ENCODE measurements around the gene PAEP.
"Not testable (repeated sequence)": the region's sequence is repeated elsewhere in the genome, so short reads cannot be mapped to it uniquely, and the experiment has no call there.

The PAEP gene

DNA sequence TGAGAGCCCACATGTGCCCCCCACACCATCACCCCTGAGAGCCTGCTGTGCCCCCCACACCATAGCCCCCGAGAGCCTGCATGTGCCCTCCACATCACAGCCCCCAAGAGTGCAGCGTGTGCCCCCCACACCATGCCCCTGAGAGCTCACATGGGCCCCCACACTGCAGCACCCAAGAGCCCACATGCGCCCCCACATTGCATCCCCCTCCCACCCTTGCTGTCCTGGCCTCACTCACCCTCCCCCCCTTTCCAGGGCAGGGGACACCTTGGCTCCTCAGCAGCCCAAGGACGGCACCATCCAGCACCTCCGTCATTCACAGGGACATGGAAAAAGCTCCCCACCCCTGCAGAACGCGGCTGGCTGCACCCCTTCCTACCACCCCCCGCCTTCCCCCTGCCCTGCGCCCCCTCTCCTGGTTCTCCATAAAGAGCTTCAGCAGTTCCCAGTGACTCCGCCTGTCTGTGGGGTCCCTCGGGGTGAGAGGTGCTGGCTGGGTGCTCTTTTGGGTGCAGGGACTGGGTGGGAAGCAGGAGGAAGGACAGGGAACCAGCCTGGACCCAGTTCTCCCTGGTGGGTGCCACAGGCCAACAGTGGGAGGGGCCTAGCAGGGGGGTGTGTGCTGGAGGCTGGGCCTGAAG is 35.3 kb upstream of the PAEP start:
- no peak for DNase-seq (ENCODE audit: low spot score)

DNA sequence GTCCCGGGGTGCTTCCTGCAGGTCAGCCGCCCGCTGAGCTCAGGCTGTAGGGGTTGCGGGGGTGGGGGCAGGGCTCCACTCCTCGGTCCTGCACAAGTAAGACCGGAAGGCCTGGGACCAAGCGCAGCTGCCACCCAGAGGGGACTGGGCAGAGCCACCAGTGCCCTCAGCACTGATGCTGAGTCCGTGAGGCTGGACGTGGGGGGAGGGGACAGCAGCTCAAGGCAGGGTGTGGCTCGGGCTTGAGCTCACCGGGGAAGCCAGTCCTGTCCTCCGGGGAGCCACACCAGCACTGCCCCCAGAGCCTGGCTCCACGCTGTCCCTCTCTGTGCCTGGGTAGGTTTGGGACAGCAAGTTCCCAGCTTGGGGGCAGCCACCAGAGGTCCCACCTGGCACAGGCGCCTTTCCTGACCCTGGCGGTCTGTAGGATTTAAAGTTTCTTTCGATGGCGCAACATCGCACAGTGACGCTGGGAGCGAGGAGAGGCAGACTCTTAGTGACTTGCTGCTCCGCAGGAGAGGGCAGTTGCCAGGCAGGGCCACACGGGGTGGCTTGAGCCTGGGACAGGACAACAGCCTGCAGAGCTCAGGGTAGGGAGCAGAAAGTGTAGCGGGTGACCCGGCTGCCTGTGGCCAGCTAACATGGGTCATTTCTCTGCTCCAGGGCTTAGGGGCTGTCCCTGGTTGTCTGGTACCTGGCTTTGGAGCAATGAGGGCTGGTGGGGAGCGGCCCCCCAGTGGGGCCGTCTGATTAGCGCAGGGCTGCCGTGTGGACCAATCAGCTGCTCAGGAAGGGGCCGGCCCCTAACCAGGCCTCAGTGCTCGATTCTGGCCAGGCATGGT is 34.6 kb upstream of the PAEP start:
- no peak for DNase-seq (ENCODE audit: low spot score)

DNA sequence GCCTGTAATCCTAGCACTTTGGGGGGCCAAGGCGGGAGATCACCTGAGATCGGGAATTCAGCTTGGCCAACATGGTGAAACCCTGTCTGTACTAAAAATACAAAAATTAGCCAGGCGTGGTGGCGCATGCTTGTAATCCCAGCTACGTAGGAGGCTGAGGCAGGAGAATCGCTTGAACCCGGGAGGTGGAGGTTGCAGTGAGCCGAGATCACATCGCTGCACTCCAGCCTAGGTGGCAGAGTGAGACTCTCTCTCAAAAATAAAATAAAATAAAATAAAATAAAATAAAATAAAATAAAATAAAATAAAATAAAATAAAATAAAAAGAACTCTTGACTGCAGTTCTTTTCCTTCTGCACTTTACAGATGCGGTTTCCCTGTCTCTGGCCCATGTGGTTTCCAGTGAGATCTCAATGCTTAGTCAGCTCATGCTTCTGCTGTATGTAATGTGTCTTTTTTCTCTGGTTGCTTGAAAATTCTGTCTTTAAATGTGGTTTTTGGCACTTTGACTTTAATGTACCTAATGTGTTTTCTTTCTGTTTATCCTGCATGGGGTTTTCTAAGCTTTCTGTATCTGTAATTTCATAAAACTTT is 32.6 kb upstream of the PAEP start:
- not testable (repeated sequence) for DNase-seq (ENCODE audit: low spot score)

DNA sequence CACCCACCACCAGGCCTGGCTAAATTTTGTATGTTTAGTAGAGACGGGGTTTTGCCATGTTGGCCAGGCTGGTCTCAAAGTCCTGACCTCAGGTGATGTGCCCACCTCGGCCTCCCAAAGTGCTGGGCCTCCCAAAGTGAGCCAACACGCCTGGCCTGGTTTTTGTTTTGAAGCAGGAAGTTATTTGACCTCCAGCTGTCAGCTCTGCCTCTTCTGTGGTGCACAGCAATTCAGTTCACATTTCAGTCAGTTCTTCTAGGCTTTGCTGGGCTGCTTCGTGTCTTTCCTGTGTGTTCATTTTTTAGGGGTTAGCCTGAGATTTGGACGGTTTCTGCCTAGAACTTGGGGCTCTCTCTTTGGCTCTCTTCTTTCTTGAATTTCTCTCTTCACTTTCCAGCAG is 31.4 kb upstream of the PAEP start:
- DNase-seq (ENCODE audit: low spot score) = no peak

DNA sequence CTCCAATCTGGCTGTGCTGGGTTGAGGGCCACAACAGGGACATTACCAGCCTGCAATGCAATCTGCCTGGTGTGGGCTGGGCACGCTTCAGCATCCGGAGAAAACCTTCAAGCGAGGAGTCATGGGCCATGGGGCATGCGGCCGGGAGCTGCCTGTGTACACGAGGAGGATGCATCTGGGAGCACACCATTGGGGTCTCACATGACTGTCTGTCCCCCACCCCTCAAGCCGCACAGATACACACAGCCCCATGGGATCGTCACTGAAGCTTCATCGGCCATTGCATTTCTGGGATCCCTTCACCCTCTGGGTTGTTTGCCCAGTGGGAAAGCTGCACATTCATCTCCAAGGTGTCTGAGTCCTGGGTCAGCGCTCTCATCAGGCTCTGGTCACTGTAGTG is 30.5 kb upstream of the PAEP start:
- DNase-seq (ENCODE audit: low spot score) = no peak

DNA sequence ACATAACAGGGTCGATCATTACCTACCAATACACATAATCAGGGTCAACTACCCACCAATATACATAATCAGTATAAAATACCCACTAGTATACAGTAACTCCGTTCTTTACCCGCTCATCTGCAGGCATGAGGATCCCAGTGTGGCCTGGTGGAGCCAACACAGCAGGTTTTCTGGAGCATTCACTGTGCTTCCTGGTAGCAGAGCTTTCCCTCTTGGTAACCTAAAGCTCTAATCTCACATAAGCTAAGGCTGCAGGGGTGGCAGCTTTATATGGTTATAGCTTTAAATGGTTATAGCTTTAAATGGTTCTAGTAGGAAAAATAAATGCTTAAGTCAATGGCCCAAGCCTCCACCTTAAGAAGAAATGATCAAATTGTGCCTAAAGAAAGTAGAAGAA is 28.4 kb upstream of the PAEP start:
- no peak for DNase-seq (ENCODE audit: low spot score)

DNA sequence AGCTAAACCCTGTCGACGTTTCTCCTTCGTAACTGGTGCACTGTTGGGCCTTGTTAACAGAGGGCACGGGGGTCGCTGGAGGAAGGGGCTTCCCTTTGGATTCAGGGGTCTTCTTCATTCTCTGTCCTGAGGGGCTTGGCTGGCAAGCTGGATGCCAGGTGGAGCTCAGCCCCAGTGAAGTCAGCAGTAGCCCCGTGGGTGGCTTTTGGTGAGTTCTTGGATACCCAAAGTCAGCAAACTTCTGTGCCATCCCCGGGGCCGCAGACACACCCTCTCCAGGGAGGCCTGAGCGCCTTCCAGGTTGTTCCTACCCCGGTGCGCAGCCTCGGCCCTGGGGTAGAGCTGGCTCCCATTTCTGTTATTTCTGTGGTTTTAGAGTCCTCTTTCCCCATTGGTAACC is 27.9 kb upstream of the PAEP start:
- DNase-seq (ENCODE audit: low spot score) = no peak

DNA sequence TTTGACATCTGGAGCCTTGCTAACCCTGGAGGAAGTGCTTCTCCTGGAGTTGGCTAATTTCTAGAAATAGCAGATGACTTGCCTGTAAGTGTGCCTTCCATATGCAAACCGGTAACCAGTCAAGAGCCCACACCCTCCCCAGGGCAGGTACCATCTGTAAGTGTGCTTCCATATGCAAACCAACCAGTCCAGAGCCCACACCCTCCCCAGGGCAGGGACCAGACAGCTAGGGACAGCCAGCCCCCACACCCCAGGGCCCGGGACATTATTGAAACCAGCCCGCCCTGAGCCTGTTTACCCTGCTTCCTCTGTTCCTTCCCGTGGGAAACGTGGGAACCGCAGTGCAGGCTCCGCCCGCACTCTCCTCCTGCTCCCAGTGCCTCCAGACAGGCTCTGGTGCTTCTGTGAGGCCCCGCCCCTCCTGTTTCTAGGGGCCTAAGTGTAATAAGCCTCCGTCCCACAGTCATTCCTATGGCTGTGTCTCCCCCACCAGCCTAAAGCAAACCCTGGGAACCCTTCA is 27.3 kb upstream of the PAEP start:
- not testable (repeated sequence) for DNase-seq (ENCODE audit: low spot score)

DNA sequence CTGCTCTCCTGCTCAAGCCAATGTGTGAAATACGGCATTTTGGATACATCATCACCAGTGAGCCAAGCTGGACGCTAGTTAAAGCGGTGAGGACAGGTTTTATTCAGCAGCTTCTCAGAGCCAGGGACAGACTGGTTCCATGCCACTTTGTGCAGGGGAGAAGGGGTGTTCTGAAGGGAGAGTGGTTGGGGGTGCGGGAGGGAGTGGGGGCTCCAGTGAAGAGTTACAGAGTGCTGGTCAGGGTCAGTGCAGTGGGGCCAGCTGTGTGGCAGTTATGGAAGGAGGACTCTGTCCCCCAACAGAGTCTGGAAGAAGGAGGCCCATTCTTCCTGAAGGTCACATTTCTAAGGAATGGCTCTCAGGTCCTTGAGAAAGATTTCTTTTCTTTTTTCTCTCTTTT is 26.7 kb upstream of the PAEP start:
- DNase-seq (ENCODE audit: low spot score) = not testable (repeated sequence)

DNA sequence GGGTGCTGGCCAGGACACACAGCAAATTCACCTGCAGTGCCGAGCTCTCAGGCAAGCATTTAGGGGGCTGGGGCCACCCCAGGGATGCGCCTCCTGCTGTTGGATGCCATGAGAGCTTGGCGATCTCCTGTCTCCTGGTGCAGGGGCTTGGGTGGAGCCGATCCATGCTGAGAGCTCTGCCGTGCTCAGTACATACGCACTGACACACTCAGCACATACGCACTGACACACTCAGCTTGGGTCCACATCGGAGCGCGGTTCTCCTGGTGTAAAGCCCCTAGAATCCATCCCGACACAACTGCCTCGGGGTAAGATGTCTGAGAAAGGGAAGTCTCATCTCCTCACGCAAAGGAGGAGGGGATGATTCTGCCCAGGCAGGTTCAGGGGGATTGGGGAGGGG is 25.9 kb upstream of the PAEP start:
- not testable (repeated sequence) for DNase-seq (ENCODE audit: low spot score)

DNA sequence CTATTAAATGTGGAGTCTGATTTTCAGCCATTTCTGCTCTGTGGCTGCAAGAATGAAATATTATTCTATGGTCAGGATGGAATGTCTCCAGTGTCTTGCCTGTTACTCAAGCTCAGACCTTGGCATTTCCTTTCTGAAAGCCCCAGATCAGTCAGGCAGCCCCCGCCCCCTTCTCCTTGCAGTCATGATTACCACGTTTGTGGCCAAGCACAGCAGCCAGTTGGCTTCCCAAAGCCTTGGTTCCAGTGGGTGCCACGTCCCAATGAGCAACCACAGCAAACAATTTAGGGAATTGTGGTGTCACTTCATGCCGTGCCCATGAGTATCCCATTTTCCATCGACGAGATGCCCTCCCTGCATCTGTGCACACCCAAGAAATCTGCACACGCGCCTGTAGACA is 25.3 kb upstream of the PAEP start:
- no peak for DNase-seq (ENCODE audit: low spot score)

DNA sequence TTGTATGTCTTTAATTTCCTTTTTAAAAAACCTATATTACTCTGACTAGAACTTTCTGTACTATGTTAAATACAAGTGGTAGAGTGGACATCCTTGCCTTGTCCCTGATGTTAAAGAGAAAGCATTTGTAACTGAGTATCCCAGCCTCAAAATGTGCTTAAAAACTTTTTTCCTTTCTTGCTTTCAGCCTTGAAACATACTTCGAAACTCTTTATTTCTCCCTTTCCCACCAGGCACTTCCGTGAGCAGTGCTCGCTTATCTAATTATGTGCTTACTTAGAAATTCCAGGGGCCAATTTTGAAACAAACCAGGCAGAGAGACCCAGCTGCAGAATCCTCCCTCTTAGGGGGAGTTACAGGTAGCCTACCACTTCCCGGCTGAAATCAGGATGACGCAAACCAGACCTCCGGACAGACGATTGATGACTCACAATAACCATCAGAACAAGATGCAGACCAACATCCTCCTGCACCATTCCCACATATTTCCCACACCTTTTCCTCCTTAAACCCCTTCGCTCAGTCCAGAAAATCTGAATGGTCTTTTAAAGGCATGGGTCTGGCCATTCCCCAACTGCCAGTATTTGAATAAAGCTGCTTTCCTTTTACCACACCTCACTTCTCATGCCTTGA is 18.2 kb upstream of the PAEP start:
- DNase-seq (ENCODE audit: low spot score) = not testable (repeated sequence)

DNA sequence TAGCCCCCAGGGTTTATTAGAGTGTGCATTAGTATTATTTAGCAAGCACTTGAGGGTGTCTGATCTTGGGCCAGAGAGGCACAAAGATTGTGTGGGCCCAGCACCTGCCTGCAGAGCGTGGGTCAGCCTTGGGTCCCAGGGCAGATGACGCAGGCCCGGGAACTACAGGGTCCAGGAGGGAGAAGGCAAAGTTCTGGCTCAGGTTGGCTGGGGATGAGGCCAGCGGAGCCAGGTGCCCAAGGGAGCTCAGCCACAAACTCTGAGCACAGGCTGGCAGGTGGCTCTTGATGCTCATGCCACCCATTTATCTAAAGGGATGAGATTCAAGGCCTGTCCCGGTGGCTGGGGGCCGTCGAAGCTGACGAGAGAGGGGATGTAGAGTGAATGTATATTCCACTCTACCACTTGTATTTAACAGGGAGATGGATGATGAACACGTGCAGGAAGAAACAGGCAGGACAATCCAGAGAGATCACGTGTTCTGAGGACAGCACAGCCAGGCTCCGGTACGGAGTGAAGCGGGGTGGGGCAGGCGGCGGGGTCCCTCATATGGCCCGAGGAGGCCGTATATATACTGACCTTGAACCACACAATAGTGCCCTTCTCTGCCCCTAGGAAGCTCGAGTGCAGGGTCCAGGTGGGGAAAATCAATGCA is 16.4 kb upstream of the PAEP start:
- DNase-seq (ENCODE audit: low spot score) = no peak

DNA sequence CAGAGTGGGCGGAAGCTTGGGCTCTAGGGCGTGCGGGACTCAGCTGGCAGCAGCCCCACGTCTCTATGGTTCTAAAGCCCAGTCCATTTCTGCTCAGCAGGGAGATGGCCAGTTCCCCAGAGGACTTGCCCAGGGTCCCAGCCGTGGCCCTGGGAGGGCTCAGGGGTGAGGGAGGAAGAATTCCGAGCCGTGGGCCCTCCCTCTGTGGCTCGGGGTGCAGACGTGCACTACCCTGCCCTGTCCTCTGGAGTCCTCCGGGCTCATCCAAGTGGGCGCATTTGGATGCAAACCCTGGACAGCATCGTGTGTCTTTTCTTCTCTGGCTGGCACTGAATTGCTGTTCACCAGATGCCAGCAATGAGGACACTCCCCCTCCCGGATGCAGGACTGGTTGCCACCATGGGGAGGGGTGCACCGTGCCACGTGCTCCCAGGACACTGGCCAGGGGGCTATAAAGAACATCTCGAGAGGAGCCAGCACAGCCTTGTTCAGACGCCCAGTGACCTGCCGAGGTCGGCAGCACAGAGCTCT is 15.8 kb upstream of the PAEP start, which contains the start of gene OBP2A:
Gene OBP2A (plus strand): TSS at position 481 of the 531 bp plus-strand sequence. CDS start 55 bp downstream, outside the sequence.
- DNase-seq (ENCODE audit: low spot score) = not testable (repeated sequence)

DNA sequence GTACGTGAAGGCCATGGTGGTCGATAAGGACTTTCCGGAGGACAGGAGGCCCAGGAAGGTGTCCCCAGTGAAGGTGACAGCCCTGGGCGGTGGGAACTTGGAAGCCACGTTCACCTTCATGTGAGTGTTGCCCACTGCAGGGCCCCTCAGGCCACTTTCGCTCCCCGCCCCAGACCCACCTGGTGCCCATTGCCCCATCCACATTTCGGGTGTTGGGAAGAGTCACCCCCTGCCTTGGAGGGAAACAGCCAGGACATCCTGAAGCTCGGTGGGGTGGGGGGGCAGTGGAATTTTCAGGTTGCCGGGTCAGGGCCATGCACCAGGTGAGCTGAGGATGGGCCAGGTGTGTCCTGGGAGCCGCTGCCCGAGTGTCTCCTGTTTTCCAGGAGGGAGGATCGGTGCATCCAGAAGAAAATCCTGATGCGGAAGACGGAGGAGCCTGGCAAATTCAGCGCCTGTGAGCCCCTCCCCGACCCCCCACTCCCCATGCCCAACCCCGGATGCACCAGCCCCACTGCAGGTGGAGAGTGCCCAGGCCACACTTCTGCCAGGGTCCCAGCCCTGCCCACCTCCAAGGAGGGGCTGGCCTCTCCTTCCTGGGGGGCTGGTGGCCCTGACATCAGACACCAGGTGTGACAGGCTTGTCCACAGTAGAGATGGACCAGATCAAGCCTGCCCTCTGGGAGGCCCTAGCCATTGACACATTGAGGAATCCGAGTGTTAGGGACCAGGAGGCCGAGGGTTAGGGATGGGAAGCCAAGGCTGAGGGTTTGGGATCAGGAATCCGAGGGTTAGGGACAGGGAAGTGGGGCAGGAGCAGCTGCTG is 14.6 kb upstream of the PAEP start:
- not testable (repeated sequence) for DNase-seq (ENCODE audit: low spot score)

DNA sequence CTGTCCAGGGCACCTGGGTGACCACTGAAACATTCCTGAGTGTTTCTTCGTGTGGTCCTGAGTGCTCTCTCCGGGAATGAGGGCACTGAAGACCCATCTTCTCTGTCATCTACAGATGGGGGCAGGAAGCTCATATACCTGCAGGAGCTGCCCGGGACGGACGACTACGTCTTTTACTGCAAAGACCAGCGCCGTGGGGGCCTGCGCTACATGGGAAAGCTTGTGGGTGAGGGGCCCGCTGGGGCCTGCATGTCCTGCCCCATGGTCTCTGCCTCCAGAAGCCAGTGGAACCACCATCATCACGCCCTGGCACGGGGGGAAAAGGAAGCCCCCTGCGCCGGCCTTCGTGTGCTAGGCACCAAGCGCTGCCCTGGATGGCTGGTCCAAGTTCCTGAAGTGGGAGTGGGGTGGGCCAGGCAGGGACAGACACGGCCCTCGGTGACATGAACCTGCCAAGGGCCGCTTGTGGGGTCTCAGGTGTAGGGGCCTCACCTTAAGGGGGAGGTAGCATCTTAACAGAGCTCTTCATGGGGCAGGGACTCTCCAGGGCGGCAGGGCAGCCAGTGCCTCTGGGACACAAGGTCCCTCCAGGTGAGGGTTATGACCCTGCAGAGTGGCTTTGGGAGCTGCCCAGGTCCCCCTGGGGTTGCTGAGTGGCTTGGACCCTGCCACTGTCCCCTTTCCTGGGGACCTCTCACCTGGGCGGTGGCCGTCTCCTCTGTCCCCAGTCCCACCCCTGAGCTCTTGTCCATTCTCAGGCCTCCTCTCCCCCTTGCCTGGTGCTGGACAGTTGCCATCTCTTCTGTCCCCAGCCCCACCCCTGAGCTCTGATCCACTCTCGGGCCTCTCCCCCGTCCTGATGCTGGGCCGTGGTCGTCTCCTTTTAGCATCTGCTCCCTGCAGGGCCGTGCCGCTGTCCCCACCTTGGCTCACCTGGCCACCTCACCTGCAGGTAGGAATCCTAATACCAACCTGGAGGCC is 13.5 kb upstream of the PAEP start:
- DNase-seq (ENCODE audit: low spot score) = no peak

DNA sequence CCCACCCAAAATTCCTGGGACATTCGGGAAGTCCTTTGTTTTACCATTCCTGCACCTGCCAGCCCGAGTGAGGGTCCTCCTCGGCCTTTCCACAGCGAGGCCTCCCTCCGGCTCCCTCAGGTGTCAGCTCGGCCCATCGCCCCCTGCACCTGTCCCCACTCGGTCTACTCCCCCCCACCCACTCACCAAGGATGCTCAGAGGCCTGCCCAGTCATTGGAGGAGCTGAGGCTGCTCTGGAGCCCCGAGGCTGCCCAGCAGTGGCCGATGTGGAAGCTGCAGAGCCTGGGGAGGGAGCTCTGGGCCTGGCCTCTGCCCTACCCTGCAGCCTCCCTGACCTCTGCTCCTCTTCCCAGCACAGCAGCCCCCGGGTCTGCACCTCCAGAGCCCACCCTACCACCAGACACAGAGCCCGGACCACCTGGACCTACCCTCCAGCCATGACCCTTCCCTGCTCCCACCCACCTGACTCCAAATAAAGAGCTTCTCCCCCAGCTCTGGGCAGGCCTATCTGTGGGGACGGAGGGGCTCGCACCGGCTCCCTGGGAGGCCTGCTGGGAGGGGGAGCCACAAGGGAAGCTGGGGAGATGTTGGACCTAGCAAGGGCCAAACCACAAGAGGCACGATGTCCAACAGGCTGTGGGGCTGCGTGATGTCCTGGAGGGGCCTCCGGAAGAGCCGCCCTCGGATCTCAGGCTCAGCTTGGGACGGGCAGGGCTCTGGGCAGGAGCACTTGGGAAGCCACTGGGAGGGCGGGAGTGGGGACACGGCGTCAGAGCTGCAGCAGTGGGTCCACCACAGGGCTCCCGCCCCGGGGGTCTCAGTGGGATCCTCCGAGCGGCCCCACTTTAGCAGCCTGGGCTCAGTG is 11.8 kb upstream of the PAEP start:
- not testable (repeated sequence) for DNase-seq (ENCODE audit: low spot score)

DNA sequence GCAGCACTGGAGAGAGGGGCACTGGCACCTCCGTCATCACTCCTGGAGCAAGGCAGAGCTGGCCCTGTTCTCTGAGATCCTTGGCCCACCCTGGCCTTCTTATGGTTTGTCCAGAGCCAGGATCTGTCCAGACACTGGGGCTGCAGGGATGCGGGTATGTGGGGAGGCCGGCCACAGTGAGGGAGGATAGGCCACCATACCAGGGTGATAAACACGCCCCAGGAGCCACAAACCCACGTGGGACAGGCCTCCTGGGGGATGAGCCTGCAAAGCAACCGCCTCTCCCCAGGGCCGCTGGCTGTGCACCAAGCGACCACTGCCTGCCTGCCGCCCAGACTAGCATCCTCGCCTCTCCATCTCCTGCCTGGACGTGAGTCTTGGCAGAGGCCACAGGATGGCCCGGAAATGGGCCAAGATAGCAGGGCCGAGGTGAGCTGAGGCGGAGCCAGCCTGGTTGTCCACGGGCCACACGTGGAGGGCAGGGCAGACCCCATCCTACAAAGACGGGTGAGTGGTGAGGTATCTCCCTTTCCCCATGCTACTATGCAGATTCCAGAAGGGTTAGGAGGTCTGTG is 11.1 kb upstream of the PAEP start:
- DNase-seq (ENCODE audit: low spot score) = no peak

All from Ammon's horn (tissue), 1 donor.